LNCAP (cell line): ENCODE data around the gene TCHP.

ENCODE experiments used
- TF ChIP-seq, protein P1 (sequence below): fragments of 450-650 bp; IDR thresholded peaks from 2 replicates; pipeline ENCODE4 v1.5.1; 2017; ENCODE audit warnings: mild to moderate bottlenecking

TCHP gene

DNA sequence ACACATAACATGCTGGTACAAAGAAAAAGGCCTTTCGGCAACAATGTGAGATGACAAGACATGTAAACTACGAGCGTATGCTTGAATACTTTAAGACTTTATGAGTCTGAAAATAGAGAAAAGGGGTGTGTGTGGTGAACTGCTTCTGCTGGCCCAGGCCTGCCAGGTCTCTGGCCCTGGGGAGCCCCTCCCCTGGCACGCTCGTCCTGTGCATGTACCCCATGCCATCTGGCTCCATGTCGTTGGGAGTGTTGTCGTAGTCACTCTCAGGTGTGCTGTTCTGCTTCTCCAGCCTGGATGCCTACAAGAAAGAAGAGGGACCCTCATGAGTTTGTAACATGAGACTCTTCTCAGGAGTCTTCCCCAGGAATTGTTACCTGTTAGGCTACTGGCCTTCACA lies 38.9 kb downstream of the TCHP start:
- TF ChIP-seq, protein P1, sequence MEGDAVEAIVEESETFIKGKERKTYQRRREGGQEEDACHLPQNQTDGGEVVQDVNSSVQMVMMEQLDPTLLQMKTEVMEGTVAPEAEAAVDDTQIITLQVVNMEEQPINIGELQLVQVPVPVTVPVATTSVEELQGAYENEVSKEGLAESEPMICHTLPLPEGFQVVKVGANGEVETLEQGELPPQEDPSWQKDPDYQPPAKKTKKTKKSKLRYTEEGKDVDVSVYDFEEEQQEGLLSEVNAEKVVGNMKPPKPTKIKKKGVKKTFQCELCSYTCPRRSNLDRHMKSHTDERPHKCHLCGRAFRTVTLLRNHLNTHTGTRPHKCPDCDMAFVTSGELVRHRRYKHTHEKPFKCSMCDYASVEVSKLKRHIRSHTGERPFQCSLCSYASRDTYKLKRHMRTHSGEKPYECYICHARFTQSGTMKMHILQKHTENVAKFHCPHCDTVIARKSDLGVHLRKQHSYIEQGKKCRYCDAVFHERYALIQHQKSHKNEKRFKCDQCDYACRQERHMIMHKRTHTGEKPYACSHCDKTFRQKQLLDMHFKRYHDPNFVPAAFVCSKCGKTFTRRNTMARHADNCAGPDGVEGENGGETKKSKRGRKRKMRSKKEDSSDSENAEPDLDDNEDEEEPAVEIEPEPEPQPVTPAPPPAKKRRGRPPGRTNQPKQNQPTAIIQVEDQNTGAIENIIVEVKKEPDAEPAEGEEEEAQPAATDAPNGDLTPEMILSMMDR = no peak

DNA sequence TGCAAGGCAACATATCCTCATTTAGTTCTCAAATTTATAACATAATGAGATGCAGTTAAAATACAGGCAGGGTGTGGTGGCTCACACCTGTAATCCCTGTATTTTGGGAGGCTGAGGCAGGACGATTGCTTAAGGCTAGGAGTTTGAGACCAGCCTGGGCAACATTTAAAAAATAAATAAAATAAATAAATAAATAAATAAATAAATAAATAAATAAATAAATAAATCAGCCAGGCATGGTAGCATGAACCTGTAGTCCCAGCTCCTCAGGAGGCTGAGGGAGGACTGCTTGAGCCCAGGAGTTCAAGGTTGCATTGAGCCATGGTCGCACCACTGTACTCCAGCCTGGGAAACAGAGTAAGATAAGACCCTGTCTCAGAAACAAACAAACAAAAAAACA lies 39.4 kb downstream of the TCHP start:
- TF ChIP-seq, protein P1 = no peak

DNA sequence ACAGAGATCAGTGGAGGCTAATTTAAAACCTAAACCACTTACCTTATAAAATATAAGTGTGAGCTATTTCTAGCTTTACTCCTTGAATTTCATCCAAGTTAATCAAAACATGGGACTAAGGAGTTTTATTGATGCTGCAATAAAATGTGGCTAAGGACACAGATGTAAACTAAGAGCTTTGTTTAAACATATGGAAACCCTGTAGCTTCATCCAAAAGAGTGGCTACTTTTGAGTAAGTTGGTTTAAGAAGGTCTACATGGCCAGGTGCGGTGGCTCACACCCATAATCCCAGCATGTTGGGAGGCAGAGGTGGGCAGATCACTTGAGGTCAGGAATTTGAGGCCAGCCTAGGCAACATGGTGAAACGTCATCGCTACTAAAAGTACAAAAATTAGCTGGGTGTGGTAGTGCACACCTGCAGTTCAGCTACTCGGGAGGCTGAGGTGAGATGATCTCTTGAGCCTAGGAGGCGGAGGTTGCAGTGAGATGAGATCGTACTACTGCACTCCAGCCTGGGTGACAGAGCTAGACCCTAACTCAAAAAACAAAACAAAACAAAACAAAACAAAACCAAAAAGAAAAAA lies 40.4 kb downstream of the TCHP start:
- TF ChIP-seq, protein P1 = no peak

DNA sequence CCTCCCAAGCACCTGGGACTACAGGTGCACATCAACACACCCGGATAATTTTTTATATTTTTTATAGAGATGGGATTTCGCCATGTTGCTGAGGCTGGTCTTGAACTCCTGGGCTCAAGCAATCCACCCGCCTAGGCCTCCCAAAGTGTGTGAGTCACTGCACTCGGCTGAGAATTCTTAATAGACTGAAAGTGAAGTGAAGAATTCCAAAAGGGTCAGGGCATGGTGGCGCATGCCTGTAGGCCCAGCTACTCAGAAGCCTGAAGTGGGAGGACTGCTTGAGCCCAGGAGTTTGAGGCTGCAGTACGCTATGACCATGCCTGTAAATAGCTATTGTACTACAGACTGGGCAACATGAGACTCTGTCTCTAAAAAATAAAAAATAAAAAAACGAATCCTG lies 43.7 kb downstream of the TCHP start:
- TF ChIP-seq, protein P1 = no peak

DNA sequence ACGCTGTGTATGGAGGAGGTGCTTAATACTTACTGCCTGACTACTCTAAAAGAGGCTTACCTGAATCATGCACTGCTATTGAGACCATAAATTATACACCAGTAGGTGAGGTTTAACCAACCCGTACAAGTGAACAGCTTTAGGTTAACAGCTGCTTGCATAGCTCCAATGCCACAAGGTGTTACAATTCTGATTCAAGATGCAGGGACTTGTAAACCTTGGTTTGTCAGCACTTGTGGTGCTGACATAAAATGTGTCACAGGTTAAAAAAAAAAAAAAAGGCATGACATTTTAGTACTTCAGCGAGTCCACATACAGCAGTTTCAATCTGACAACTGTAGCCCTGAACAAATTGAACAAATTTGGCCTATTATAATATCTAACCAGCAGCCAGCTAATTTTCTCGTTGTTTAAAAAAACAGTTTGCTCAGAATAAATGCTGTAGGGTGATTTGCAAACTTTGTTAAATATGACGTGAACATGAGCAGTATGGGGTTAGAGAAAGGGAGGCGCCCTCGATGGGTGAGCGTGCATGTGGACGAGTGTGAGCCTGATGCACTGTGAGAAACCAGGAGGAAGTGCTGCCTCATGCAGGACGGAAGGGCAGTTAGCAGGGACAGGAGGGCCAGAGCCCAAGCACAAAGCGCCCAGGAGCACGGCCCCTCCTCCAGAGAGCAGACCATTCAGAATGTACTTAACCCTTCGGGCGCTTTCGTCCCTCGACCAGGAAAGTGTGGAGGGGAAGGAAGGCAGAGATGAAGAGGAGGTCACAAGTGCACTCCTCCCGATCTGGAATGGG lies 44.7 kb downstream of the TCHP start:
- TF ChIP-seq, protein P1 = no peak

DNA sequence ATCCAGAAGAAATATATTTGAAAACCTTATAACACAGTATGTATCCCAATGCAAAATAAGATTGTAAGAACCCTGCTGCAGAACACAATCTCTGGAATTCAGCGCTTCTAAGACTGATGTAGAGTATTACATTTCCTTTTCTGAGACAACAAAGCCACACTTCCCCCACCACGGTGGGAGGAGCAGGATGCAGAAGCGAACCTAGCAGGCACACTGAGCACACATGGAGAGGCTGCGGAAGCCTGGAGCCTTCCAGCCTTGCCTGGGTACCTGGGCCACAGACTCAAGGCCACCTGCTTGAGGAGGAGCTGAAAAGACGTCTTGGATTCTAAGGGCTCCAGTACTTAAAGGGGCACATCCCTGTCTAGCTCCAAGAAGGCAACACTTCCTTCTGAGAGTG lies 46.4 kb downstream of the TCHP start:
- TF ChIP-seq, protein P1 = no peak

DNA sequence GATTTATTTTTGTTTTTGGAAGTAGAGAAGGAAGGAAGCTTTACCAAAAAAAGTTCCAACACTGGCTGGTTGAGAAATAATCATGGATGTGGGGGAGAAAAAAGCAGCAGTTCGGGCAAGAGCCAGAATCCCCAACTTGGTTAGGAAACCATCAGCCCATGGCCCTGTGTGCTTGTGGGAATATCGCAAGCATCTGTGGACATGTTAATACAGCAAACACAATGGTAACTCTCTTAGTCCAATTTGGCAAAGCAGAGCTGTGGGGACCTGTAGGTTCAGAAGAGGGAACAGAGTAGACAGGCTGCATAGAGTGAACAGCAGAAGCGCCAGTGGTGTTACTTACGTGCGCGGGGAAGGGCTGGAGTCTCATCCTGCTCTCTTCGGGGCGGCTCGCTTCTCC lies 46.8 kb downstream of the TCHP start:
- TF ChIP-seq, protein P1 = no peak
